Endothelial cell of umbilical vein (primary cell): ENCODE results near the gene ZFAND5. TPM values are rescaled to one million over a fixed set of nuclear protein-coding genes. Genes with fewer than 3 reads are reported as not detected.

ENCODE experiments used
- BruUV-seq: library from RNA; stranded (reverse); fragments of 400-500 nt; replicated peaks from 2 replicates; lab custom pipeline; 2021; lab: Mats Ljungman, UMichigan
- CTCF ChIA-PET: fragments of 300-600, 350-600 bp; sonication (Branson Sonifier 250); formaldehyde crosslinking; loops from one replicate; lab custom pipeline; 2021; ENCODE audit warnings: antibody characterized with exemption, inconsistent platforms; lab: Charles Lee
- POLR2A ChIA-PET: fragments of 300-600, 350-600 bp; sonication (Branson Sonifier 250); formaldehyde crosslinking; loops from one replicate; lab custom pipeline; 2021; ENCODE audit warnings: antibody characterized with exemption, inconsistent platforms; lab: Charles Lee
- DNase-seq: peaks from one replicate; pipeline ENCODE4 v3.0.0-alpha.2; 2011; ENCODE audit warnings: low read depth, low spot score
- FAIRE-seq: peaks from 2 replicates; lab custom pipeline; 2011; peaks lifted over from hg19 to GRCh38; lab: Jason Lieb, UNC
- H2AFZ ChIP-seq: 2 replicates; pipeline ENCODE4 v1.6.0; 2012; ENCODE audit warnings: low read depth, low read length, control low read depth, inconsistent platforms
- H3K27ac ChIP-seq: 2 replicates; pipeline ENCODE4 v1.5.1; 2011; ENCODE audit warnings: low read depth, mild to moderate bottlenecking, control low read depth, low read length, moderate library complexity; ENCODE audit not compliant: insufficient read depth
- H3K27me3 ChIP-seq, 2 experiments: 2 replicates each; pipeline versions ENCODE4 v1.6.0 to v1.6.1; 2011; ENCODE audit warnings: low read length in 2 of 2, mixed read lengths in 1 of 2; ENCODE audit not compliant: control insufficient read depth in 2 of 2, insufficient read depth in 2 of 2
- H3K36me3 ChIP-seq, 2 experiments: 2 replicates in 1 of 2; 3 replicates in 1 of 2; pipeline ENCODE4 v1.5.1; 2011; ENCODE audit warnings: low read length in 2 of 2, mild to moderate bottlenecking in 1 of 2, moderate library complexity in 1 of 2; ENCODE audit not compliant: control insufficient read depth in 2 of 2, insufficient read depth in 2 of 2; ENCODE audit errors: extremely low read depth in 1 of 2
- H3K4me1 ChIP-seq: 3 replicates; pipeline ENCODE4 v1.5.1; 2011; ENCODE audit warnings: mild to moderate bottlenecking, low read length; ENCODE audit not compliant: control insufficient read depth, insufficient read depth; ENCODE audit errors: extremely low read depth
- H3K4me2 ChIP-seq: 2 replicates; pipeline ENCODE4 v1.6.1; 2011; ENCODE audit warnings: low read length, control low read depth, mixed read lengths; ENCODE audit not compliant: insufficient read depth
- H3K4me3 ChIP-seq, 3 experiments: fragments of 200-600 bp in 1 of 3; sonication (generic), shearing (Covaris generic) in 1 of 3; replicated peaks in 1 of 3; 2 replicates each; pipeline ENCODE4 v1.5.1; 2011 to 2016; ENCODE audit warnings: control low read depth in 3 of 3, low read length in 3 of 3, mild to moderate bottlenecking in 2 of 3, inconsistent platforms in 1 of 3, low read depth in 1 of 3, moderate library complexity in 1 of 3; ENCODE audit not compliant: insufficient read depth in 1 of 3
- H3K79me2 ChIP-seq: 2 replicates; pipeline ENCODE4 v1.6.0; 2012; ENCODE audit warnings: low read length, inconsistent platforms; ENCODE audit not compliant: control insufficient read depth, insufficient read depth
- H3K9ac ChIP-seq: replicated peaks from 2 replicates; pipeline ENCODE3; 2011; ENCODE audit warnings: low read length, control low read depth; ENCODE audit not compliant: insufficient read depth; ENCODE audit errors: extremely low read depth
- H3K9me1 ChIP-seq: replicated peaks from 3 replicates; pipeline ENCODE4 v1.6.0; 2011; ENCODE audit warnings: mild to moderate bottlenecking, low read length; ENCODE audit not compliant: control insufficient read depth, insufficient read depth; ENCODE audit errors: extremely low read depth
- H3K9me3 ChIP-seq: replicated peaks from 2 replicates; pipeline ENCODE4 v1.5.1; 2012; ENCODE audit warnings: low read length, inconsistent platforms; ENCODE audit not compliant: control insufficient read depth, insufficient read depth
- H4K20me1 ChIP-seq: replicated peaks from 2 replicates; pipeline ENCODE3; 2011; ENCODE audit warnings: mild to moderate bottlenecking, low read length; ENCODE audit not compliant: control insufficient read depth, insufficient read depth; ENCODE audit errors: extremely low read depth
- EZH2 ChIP-seq: IDR thresholded peaks from 2 replicates; pipeline ENCODE4 v1.6.1; 2012; ENCODE audit warnings: borderline replicate concordance, low read depth, mild to moderate bottlenecking, moderate library complexity, low read length, inconsistent platforms; ENCODE audit not compliant: severe bottlenecking
- FOS ChIP-seq: IDR thresholded peaks from 2 replicates; pipeline ENCODE4 v1.6.1; 2011; ENCODE audit warnings: mild to moderate bottlenecking, low read length, moderate library complexity, borderline replicate concordance; ENCODE audit not compliant: insufficient read depth
- GATA2 ChIP-seq: IDR thresholded peaks from 2 replicates; pipeline ENCODE4 v1.7.0; 2011; ENCODE audit warnings: low read depth, mild to moderate bottlenecking, moderate library complexity, mixed read lengths, low read length; ENCODE audit not compliant: insufficient read length, insufficient read depth
- JUN ChIP-seq: IDR thresholded peaks from 2 replicates; pipeline ENCODE4 v1.6.1; 2011; ENCODE audit warnings: borderline replicate concordance, low read depth; ENCODE audit not compliant: insufficient read length, insufficient read depth
- MYC ChIP-seq: IDR thresholded peaks from one replicate; pipeline ENCODE4 v1.6.1; 2011; ENCODE audit warnings: mild to moderate bottlenecking, low read depth, low read length
- POLR2A ChIP-seq: IDR thresholded peaks from 2 replicates; pipeline ENCODE4 v1.6.1; 2012; ENCODE audit warnings: low read depth, mild to moderate bottlenecking, control low read depth, low read length
- POLR2AphosphoS5 ChIP-seq: IDR thresholded peaks from 2 replicates; pipeline ENCODE4 v1.6.1; 2012; ENCODE audit warnings: low read depth, mild to moderate bottlenecking, control low read depth, low read length, moderate library complexity; ENCODE audit not compliant: insufficient read depth
- dilution Hi-C: fragments of 300-500 bp; cut with MboI; formaldehyde crosslinking; loops from one replicate; pipeline ENCODE4 v1.15.0; 2019; ENCODE audit warnings: low sequenced_read_pairs; ENCODE audit not compliant: extremely low pct_ligation_motif_present
- intact Hi-C: fragments of 100-400 bp; cut with micrococcal nuclease; formaldehyde crosslinking; loops from one replicate; pipeline ENCODE4 v1.10.0; 2022
- polyA plus RNA-seq, 4 experiments: library from polyadenylated mRNA; depleted of rRNA in 3 of 4; stranded (reverse) in 3 of 4; unstranded in 1 of 4; fragments of >200 nt; gene quantifications; 2 replicates each; pipeline versions ENCODE4 v1.2.1 to v1.2.3, GENCODE V29; 2011 to 2012; ENCODE audit warnings: missing spikeins in 1 of 4
- total RNA-seq: library from RNA; stranded (reverse); gene quantifications from 2 replicates; pipeline ENCODE4 v1.2.3, GENCODE V29; 2021
- TF ChIP-seq, protein P1 (sequence below), 2 donors: IDR thresholded peaks; 1 replicate in 1 of 2; 2 replicates in 1 of 2; pipeline ENCODE4 v1.5.1; 2011; ENCODE audit warnings: low read length in 2 of 2, mild to moderate bottlenecking in 2 of 2, moderate library complexity in 2 of 2, control low read depth in 1 of 2, inconsistent platforms in 1 of 2, low read depth in 1 of 2; ENCODE audit not compliant: insufficient read depth in 1 of 2; ENCODE audit errors: extremely low read depth in 1 of 2
- TF ChIP-seq, protein P2 (sequence below): IDR thresholded peaks from 2 replicates; pipeline ENCODE4 v1.6.1; 2011; ENCODE audit not compliant: insufficient read depth, insufficient read length

ZFAND5 gene
- total and polyA plus RNA-seq, 2 donors (not counting 3 experiments of a cell fraction or from before 2014, with no cell fraction given), result 63.7 to 176 TPM

DNA sequence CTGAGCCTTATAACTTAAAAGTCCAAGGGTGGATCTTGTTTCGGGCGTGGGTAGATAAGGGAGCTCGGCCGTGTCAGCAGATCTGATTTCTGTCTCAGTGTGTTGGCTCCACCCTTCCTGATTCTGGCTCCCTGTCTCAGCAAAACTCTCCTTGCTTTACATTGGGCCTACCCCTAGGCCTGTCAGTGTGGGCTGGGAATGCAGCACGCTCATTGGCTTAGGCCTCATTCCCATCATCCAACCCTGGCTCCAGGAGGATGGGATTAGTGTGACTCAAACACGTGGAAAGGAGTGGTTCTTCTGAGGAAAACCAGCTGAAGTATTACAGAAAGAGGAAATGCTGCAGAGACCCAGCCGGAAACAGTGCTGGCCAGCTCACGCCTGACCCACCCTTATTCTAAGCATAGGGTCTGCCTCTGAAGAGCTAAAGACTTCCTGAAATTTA, 59.9 kb downstream of the ZFAND5 start:
- Histone ChIP-seq H3K79me2 (no peaks in the 10 kb centered on the region), H3K27me3 (no peaks in the 10 kb centered on the region), H2AFZ (peak overlapping the region; percentile 87), H4K20me1 (no peaks in the 10 kb centered on the region), H3K9me1 (no peaks in the 10 kb centered on the region), H3K36me3 (no peaks in the 10 kb centered on the region), H3K27ac (peak overlapping the region; percentile 53), H3K9ac (peak overlapping the region; percentile 32), H3K4me1 (peaks cover 7% of the 10 kb centered on the region), H3K4me3 (peak overlapping the region in 2 of 3 experiments; percentile 8 to 53), H3K4me2 (peak overlapping the region; percentile 75), H3K9me3 (no peaks in the 10 kb centered on the region)
- BruUV-seq, result no TSS peak
- dilution Hi-C loops, result no loop called here
- DNase-seq (peak; percentile 95), FAIRE-seq (peak; percentile 99)
- ChIA-PET CTCF (interaction anchor here (0.7 to 1.6 kb wide), 8 partner anchors 10 to 517 kb away, joined by 3 to 10 read pairs (median 4); no protein-coding TSS in a partner anchor), POLR2A (interaction anchor here (1.4 kb wide), 1 partner anchor 60 kb away, joined by 6 read pairs; the partner anchor contains the start of gene ZFAND5)
- TF ChIP-seq POLR2A (peak; percentile 50), EZH2 (no peak), MYC (no peak), POLR2AphosphoS5 (no peak), JUN (no peak), GATA2 (no peak), FOS (peak; percentile 68)
- TF ChIP-seq, protein P1, sequence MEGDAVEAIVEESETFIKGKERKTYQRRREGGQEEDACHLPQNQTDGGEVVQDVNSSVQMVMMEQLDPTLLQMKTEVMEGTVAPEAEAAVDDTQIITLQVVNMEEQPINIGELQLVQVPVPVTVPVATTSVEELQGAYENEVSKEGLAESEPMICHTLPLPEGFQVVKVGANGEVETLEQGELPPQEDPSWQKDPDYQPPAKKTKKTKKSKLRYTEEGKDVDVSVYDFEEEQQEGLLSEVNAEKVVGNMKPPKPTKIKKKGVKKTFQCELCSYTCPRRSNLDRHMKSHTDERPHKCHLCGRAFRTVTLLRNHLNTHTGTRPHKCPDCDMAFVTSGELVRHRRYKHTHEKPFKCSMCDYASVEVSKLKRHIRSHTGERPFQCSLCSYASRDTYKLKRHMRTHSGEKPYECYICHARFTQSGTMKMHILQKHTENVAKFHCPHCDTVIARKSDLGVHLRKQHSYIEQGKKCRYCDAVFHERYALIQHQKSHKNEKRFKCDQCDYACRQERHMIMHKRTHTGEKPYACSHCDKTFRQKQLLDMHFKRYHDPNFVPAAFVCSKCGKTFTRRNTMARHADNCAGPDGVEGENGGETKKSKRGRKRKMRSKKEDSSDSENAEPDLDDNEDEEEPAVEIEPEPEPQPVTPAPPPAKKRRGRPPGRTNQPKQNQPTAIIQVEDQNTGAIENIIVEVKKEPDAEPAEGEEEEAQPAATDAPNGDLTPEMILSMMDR (IDR thresholded peaks at IDR 0.05; ENCODE audit: extremely low read depth in 1 of 2, insufficient read depth in 1 of 2, low read depth in 1 of 2, low read length in 2 of 2), result no peak
- TF ChIP-seq, protein P2, sequence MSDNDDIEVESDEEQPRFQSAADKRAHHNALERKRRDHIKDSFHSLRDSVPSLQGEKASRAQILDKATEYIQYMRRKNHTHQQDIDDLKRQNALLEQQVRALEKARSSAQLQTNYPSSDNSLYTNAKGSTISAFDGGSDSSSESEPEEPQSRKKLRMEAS, result peak; percentile 64
- intact Hi-C loops, result loop anchor here (1.0 to 5.0 kb wide), 4 partner anchors 46 to 282 kb away; no protein-coding TSS in a partner anchor
